Transverse colon (tissue), 4 donors: ENCODE measurements around the gene MAMDC4. TPM values are rescaled to one million over a fixed set of nuclear protein-coding genes. Genes with fewer than 3 reads are reported as not detected.

Source experiments
- DNase-seq: peaks from one replicate; pipeline ENCODE4 v3.0.0-alpha.2; 2019
- H3K27ac ChIP-seq, 4 donors: fragments of 200-600 bp; sonication (generic); 2 replicates each; pipeline ENCODE4 v1.5.1; 2016 to 2018; ENCODE audit warnings: inconsistent platforms in 4 of 4
- H3K27me3 ChIP-seq: fragments of 200-600 bp; sonication (generic); 2 replicates; pipeline ENCODE4 v1.5.1; 2017; ENCODE audit warnings: inconsistent platforms
- H3K36me3 ChIP-seq, 4 donors: fragments of 200-600 bp; sonication (generic); 2 replicates each; pipeline ENCODE4 v1.5.1; 2017 to 2019; ENCODE audit warnings: inconsistent platforms in 4 of 4
- H3K4me1 ChIP-seq, 4 donors: fragments of 200-600 bp; sonication (generic); 2 replicates each; pipeline ENCODE4 v1.5.1; 2017 to 2020; ENCODE audit warnings: inconsistent platforms in 4 of 4
- H3K4me3 ChIP-seq, 4 donors: fragments of 200-600 bp; sonication (generic); 1 replicate in 1 of 4; 2 replicates in 3 of 4; pipeline versions ENCODE4 v1.5.1 to v1.6.1; 2017 to 2019; ENCODE audit warnings: inconsistent platforms in 4 of 4
- H3K9me3 ChIP-seq, 2 donors: fragments of 200-600 bp; sonication (generic); 2 replicates each; pipeline ENCODE4 v1.5.1; 2017 to 2019; ENCODE audit warnings: inconsistent platforms in 2 of 2
- EP300 ChIP-seq: sonication (generic); formaldehyde crosslinking; IDR thresholded peaks from one replicate; pipeline ENCODE4 v1.6.1; 2017; ENCODE audit warnings: antibody characterized with exemption, low read depth
- POLR2A ChIP-seq: fragments of 450-650 bp; IDR thresholded peaks from one replicate; pipeline ENCODE4 v1.6.1; 2016; ENCODE audit warnings: antibody characterized with exemption, mild to moderate bottlenecking, moderate library complexity
- POLR2AphosphoS5 ChIP-seq, 3 donors: sonication (generic); formaldehyde crosslinking; IDR thresholded peaks; one replicate each; pipeline ENCODE4 v1.6.1; 2016; ENCODE audit warnings: antibody characterized with exemption in 3 of 3
- WGBS, 2 donors: methylation state at CpG; one replicate each; pipeline ENCODE4 v1.1.5; 2018; ENCODE audit warnings: low coverage in 1 of 2; 5-methylcytosine and 5-hydroxymethylcytosine counted together
- in situ Hi-C, 4 donors: fragments of 200-750 bp; cut with MboI; loops; one replicate each; pipeline versions ENCODE4 v1.15.0 to v1.15.1; 2017; ENCODE audit warnings: low sequenced_read_pairs in 3 of 4, low pct_ligation_motif_present in 1 of 4, low pct_unique_long_range_greater_than_20kb in 1 of 4
- intact Hi-C: fragments of 100-400 bp; cut with DNase I; formaldehyde crosslinking; loops from one replicate; pipeline ENCODE4 v1.15.1; 2023; ENCODE audit warnings: low total_unique reads
- total RNA-seq, 4 donors: library from RNA; depleted of rRNA; stranded (reverse); fragments of >200 nt; gene quantifications; one replicate each; pipeline ENCODE4 v1.1.0, GENCODE V29; 2016
- TF ChIP-seq, protein P1 (sequence below), 5 experiments: fragments of 200-600 bp in 3 of 5; fragments of 450-650 bp in 2 of 5; sonication (generic) in 3 of 5; IDR thresholded peaks; 1 replicate in 2 of 5; 2 replicates in 3 of 5; pipeline ENCODE4 v1.5.1; 2016 to 2017; ENCODE audit warnings: antibody characterized with exemption in 5 of 5, inconsistent platforms in 3 of 5, mild to moderate bottlenecking in 2 of 5, moderate library complexity in 1 of 5

The MAMDC4 gene
- total RNA-seq, 4 donors from 2014 or later, result 11.4 to 52.5 (median 23.2) TPM

DNA sequence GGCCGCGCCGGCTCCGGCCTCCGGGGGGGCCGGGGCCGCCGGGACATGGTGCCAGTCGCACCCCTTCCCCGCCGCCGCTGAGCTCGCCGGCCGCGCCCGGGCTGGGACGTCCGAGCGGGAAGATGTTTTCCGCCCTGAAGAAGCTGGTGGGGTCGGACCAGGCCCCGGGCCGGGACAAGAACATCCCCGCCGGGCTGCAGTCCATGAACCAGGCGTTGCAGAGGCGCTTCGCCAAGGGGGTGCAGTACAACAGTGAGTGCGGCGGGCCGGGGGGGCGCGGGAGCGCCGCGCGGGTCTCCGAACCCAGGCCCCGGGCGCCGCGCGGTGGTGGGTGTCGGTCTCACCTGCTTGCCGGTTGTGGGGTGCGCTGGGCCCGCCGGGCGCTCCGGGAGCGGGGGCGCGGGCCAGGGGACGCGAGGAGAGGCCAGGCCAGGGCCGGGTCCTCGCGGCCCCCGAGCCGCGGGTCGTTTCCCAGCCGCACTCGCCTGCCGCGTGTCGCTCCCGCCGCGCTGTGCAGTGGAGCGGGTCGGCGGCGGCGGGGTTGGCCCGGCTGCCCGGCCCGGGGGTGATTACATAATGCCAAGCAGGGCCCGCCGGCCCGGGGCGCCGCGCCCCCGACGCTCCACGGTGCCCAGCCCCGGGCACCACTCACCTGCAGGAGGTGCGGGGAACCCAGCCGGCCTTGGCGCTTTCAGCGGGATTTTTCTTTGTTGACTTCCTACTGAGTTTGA is 43.9 kb upstream of the MAMDC4 start:
- Histone ChIP-seq H3K4me3 (peak overlapping the region; percentile 91 to 99 (median 95)), H3K36me3 (peaks cover 0 to 7% (median 2%) of the 10 kb centered on the region in 4 donors), H3K27me3 (no peaks in the 10 kb centered on the region), H3K9me3 (no peaks in the 10 kb centered on the region), H3K27ac (peak overlapping the region; percentile 91 to 98 (median 94)), H3K4me1 (peaks cover 23 to 41% (median 31%) of the 10 kb centered on the region in 4 donors)
- no peak for TF ChIP-seq EP300
- TF ChIP-seq POLR2AphosphoS5 (IDR thresholded peaks at IDR 0.05), result no peak
- TF ChIP-seq, protein P1, sequence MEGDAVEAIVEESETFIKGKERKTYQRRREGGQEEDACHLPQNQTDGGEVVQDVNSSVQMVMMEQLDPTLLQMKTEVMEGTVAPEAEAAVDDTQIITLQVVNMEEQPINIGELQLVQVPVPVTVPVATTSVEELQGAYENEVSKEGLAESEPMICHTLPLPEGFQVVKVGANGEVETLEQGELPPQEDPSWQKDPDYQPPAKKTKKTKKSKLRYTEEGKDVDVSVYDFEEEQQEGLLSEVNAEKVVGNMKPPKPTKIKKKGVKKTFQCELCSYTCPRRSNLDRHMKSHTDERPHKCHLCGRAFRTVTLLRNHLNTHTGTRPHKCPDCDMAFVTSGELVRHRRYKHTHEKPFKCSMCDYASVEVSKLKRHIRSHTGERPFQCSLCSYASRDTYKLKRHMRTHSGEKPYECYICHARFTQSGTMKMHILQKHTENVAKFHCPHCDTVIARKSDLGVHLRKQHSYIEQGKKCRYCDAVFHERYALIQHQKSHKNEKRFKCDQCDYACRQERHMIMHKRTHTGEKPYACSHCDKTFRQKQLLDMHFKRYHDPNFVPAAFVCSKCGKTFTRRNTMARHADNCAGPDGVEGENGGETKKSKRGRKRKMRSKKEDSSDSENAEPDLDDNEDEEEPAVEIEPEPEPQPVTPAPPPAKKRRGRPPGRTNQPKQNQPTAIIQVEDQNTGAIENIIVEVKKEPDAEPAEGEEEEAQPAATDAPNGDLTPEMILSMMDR (IDR thresholded peaks at IDR 0.05), result no peak
- 0% methylated on average over 48 of the region's 93 CpGs; no CpG with 5 or more reads in 1 of the 2 donors for WGBS, 2 donors
- in situ Hi-C loops, result no loop called here
- peak; percentile 35 for DNase-seq
- intact Hi-C loops, result no loop called here

DNA sequence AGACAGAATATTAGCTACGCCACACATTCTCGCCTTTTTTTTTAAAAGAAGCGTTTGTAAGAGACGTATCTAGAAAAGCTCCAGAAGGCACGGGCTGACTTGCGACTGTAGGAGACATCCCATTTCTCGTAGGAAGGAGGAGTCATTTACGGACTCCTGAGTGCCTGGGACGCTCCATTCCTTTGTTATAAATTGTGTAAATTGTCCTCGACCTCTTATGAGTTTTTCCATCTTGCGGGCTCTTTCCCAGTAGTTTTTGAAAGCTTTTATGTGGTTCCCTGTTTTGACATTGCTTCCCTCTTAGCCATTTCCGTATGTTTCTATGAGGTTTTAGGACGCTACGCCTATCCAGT is 43.4 kb upstream of the MAMDC4 start:
- H3K4me1 ChIP-seq, result peaks cover 23 to 41% (median 31%) of the 10 kb centered on the region in 4 donors
- TF ChIP-seq, protein P1 (IDR thresholded peaks at IDR 0.05), result no peak
- TF ChIP-seq POLR2A, result no peak
- TF ChIP-seq EP300, result no peak
- peaks cover 0 to 7% (median 2%) of the 10 kb centered on the region in 4 donors for H3K36me3 ChIP-seq
- peak overlapping the region; percentile 91 to 98 (median 94) for H3K27ac ChIP-seq
- peak overlapping the region; percentile 91 to 99 (median 95) for H3K4me3 ChIP-seq
- 4 to 8% methylated on average over 14 of the region's 14 CpGs for WGBS, 2 donors
- intact Hi-C loops, result no loop called here
- DNase-seq, result no peak
- no peaks in the 10 kb centered on the region for H3K27me3 ChIP-seq
- in situ Hi-C loops, result no loop called here
- H3K9me3 ChIP-seq, result no peaks in the 10 kb centered on the region

DNA sequence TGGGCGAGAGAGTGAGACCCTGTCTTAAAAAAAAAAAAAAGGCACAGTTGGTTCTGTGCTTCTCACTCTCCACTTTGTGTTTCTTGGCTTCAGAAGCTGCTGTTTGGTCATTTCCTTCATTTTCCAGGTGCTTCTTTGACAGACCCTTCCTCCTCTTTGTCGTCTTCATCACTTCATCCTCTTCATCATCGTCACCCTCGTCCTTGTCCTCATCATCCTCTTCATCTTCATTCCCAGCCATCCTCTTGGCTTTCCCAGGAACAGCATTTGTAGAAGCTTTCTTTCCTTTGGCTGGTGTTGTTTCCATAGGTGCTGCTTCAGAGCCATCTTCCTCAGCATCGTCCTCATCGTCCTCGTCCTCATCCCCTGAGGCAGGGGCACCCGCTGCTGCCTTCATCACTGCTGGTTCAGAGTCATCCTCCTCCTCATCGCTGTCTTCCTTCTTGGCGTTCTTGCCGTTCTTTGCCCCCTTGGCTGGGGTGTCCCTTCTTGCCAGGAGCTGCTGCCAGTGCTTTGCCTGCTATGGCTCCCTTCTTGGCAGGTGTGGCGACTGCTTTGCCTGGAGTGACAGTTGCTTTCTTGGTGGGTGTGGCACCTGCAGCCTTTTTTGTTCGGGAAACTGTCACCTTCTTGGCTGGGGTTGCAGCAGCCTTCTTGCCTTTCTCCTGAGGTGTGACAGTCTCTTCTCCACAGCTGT is 37.3 kb upstream of the MAMDC4 start:
- TF ChIP-seq POLR2A, result no peak
- no peak for TF ChIP-seq EP300
- TF ChIP-seq POLR2AphosphoS5 (IDR thresholded peaks at IDR 0.05), result no peak
- TF ChIP-seq, protein P1 (IDR thresholded peaks at IDR 0.05), result no peak
- Histone ChIP-seq H3K27ac (no peak overlapping the region), H3K4me3 (no peak overlapping the region), H3K27me3 (no peaks in the 10 kb centered on the region), H3K4me1 (peaks cover 2 to 14% (median 4%) of the 10 kb centered on the region in 4 donors), H3K9me3 (no peaks in the 10 kb centered on the region), H3K36me3 (peaks cover 0 to 13% (median 2%) of the 10 kb centered on the region in 4 donors)
- intact Hi-C loops, result no loop called here
- 75 to 86% methylated on average over 6 to 13 of the region's 13 CpGs for WGBS, 2 donors
- no peak for DNase-seq
- in situ Hi-C loops, result no loop called here

DNA sequence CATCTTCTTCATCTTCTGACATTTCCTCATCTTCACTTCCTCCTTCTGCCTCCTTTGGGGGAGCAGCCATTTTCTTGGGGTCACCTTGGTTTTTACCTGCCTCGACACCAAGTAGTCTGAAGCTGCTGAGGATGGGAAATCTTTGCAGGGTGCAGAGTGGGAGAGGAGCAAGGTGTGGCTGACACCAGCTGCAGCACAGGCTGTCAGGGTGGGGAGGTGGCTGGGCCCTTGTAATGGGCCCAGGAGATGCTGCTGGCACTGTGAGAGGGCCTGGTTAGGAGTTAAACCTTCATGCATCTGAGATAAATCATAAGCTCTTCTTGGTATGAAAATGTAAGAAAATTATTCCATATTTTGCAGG is 36.7 kb upstream of the MAMDC4 start:
- 0 to 44% methylated on average over 1 of the region's 1 CpG for WGBS, 2 donors
- H3K9me3 ChIP-seq, result no peaks in the 10 kb centered on the region
- H3K27me3 ChIP-seq, result no peaks in the 10 kb centered on the region
- H3K27ac ChIP-seq, result no peak overlapping the region
- H3K4me1 ChIP-seq, result peaks cover 0 to 8% (median 0%) of the 10 kb centered on the region in 4 donors
- intact Hi-C loops, result no loop called here
- TF ChIP-seq, protein P1 (IDR thresholded peaks at IDR 0.05), result no peak
- TF ChIP-seq EP300 (no peak), POLR2AphosphoS5 (IDR thresholded peaks at IDR 0.05) (no peak), POLR2A (no peak)
- in situ Hi-C loops, result no loop called here
- DNase-seq, result no peak
- H3K36me3 ChIP-seq, result peaks cover 0 to 13% (median 2%) of the 10 kb centered on the region in 4 donors
- no peak overlapping the region for H3K4me3 ChIP-seq
